Colonic mucosa (tissue), 4 donors: ENCODE measurements around the gene TSPAN9. TPM values are rescaled to one million over a fixed set of nuclear protein-coding genes. Genes with fewer than 3 reads are reported as not detected.

Source experiments
- DNase-seq: peaks from one replicate; pipeline ENCODE4 v3.0.0-alpha.2; 2020
- H3K27ac ChIP-seq: fragments of 200-600 bp; one replicate; pipeline ENCODE4 v1.8.0; 2021
- H3K27me3 ChIP-seq: fragments of 200-600 bp; one replicate; pipeline ENCODE4 v1.8.0; 2021
- H3K36me3 ChIP-seq: fragments of 200-600 bp; one replicate; pipeline ENCODE4 v1.8.0; 2021
- H3K4me1 ChIP-seq: fragments of 200-600 bp; one replicate; pipeline ENCODE4 v1.8.0; 2021; ENCODE audit warnings: mild to moderate bottlenecking
- H3K4me3 ChIP-seq: fragments of 200-600 bp; one replicate; pipeline ENCODE4 v1.8.0; 2021
- H3K9ac ChIP-seq, 2 donors: one replicate each; pipeline ENCODE4 v1.7.0; 2013; ENCODE audit warnings: control low read depth in 2 of 2, low read depth in 2 of 2, low read length in 2 of 2
- H3K9me3 ChIP-seq: fragments of 200-600 bp; one replicate; pipeline ENCODE4 v1.8.0; 2021
- intact Hi-C: fragments of 100-400 bp; cut with DNase I; formaldehyde crosslinking; loops from one replicate; pipeline ENCODE4 v1.14.1; 2022
- total RNA-seq, 2 donors: library from RNA; stranded (reverse); fragmentation: NEBNext Ultra II Directional in 1 of 2; extraction: Animal tissue kit (Norgen Biotek cat#: 25700) in 1 of 2; gene quantifications; one replicate each; pipeline ENCODE4 v1.2.1, GENCODE V29; 2021
- TF ChIP-seq, protein P1 (sequence below): fragments of 200-600 bp; IDR thresholded peaks from one replicate; pipeline ENCODE4 v1.8.0; 2022; ENCODE audit warnings: antibody characterized with exemption, mild to moderate bottlenecking
- donor health status: healthy.
- donor health status: DM: no; HTN: no; CAD: no.
- donor health status: DM: no; HTN: no; CAD: no.

TSPAN9 gene
- total RNA-seq, 2 donors from 2014 or later: 4.7 to 9.9 TPM

DNA sequence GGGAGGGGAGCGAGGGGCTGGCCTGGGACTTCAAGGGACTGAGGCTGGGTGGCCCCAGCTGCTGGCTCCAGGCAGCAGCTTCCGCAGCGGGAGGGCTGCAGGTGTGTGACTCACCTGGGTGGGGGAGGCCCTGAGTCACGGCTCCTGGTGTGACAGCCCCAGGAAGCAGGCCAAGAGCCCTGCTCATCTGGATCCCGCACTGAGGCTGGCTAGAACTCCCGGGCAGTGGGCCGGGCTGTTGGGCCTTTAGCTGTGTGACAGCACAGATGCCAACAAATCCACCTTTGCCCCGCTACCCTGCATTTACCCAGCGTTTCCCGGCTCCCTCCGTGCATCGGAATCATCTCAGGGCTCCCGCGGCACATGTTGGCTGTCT is 233.8 kb downstream of the TSPAN9 start:
- DNase-seq: peak; percentile 42
- TF ChIP-seq, protein P1, sequence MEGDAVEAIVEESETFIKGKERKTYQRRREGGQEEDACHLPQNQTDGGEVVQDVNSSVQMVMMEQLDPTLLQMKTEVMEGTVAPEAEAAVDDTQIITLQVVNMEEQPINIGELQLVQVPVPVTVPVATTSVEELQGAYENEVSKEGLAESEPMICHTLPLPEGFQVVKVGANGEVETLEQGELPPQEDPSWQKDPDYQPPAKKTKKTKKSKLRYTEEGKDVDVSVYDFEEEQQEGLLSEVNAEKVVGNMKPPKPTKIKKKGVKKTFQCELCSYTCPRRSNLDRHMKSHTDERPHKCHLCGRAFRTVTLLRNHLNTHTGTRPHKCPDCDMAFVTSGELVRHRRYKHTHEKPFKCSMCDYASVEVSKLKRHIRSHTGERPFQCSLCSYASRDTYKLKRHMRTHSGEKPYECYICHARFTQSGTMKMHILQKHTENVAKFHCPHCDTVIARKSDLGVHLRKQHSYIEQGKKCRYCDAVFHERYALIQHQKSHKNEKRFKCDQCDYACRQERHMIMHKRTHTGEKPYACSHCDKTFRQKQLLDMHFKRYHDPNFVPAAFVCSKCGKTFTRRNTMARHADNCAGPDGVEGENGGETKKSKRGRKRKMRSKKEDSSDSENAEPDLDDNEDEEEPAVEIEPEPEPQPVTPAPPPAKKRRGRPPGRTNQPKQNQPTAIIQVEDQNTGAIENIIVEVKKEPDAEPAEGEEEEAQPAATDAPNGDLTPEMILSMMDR: no peak
- Histone ChIP-seq H3K9me3 (no peaks in the 10 kb centered on the region), H3K9ac (no peak overlapping the region), H3K36me3 (no peaks in the 10 kb centered on the region), H3K27me3 (no peaks in the 10 kb centered on the region), H3K4me1 (no peaks in the 10 kb centered on the region), H3K27ac (no peak overlapping the region), H3K4me3 (no peak overlapping the region)
- intact Hi-C loops: no loop called here

DNA sequence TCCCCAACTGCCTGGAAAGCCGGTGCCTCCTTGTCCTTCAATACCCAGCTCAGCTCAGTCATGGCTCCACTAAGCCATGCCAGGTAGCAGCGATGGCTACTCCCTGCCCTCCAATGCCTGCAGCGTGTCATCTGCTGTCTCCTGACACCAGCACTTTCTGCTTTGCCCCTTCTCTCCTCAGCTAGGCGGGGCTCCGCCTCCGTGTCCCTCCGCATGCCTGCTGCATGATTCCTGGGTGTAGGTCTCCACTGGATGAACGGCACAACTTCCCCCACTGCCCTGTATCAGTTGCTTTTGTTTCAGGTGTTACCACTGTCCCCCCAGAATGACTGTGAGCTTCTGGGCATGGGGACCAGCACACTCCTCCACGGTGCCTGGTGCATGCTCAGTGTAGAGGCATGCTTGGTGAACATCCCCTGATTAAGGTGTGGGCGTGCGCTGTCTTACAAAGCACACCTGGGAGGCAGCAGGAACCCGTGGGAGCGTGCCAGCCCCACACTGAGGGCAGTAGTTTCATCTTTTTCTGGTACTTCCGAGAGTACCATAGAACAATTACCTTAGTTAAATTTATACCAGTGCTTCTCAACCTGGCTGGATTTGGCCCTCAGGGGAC is 234.4 kb downstream of the TSPAN9 start:
- Histone ChIP-seq H3K4me3 (no peak overlapping the region), H3K9me3 (no peaks in the 10 kb centered on the region), H3K27me3 (no peaks in the 10 kb centered on the region), H3K9ac (no peak overlapping the region), H3K27ac (no peak overlapping the region), H3K4me1 (no peaks in the 10 kb centered on the region), H3K36me3 (no peaks in the 10 kb centered on the region)
- intact Hi-C loops: no loop called here
- DNase-seq: no peak
- TF ChIP-seq, protein P1: no peak

DNA sequence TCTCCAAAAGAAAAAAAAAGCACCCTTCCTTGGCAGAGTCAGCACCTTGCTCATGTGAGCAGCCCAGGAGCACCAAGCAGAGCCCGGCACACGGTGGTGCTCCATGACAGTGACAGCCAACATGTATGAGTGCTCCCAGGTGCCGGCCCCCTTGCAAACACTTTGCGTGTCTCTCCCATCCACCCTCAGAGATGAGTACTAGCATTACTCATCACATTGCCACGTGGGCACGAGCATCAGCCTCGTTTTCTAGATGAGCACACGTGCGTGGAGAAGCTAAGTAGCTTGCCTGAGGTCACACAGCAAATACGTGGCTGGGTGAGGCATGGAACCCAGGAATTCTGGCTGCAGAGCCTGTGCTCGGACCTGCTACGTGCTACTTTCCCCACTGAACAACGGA is 235.9 kb downstream of the TSPAN9 start:
- no peak overlapping the region for H3K27ac ChIP-seq
- no peaks in the 10 kb centered on the region for H3K4me1 ChIP-seq
- TF ChIP-seq, protein P1: no peak
- H3K36me3 ChIP-seq: no peaks in the 10 kb centered on the region
- DNase-seq: no peak
- no peak overlapping the region for H3K4me3 ChIP-seq
- H3K9me3 ChIP-seq: no peaks in the 10 kb centered on the region
- no peaks in the 10 kb centered on the region for H3K27me3 ChIP-seq
- intact Hi-C loops: no loop called here
- no peak overlapping the region for H3K9ac ChIP-seq

DNA sequence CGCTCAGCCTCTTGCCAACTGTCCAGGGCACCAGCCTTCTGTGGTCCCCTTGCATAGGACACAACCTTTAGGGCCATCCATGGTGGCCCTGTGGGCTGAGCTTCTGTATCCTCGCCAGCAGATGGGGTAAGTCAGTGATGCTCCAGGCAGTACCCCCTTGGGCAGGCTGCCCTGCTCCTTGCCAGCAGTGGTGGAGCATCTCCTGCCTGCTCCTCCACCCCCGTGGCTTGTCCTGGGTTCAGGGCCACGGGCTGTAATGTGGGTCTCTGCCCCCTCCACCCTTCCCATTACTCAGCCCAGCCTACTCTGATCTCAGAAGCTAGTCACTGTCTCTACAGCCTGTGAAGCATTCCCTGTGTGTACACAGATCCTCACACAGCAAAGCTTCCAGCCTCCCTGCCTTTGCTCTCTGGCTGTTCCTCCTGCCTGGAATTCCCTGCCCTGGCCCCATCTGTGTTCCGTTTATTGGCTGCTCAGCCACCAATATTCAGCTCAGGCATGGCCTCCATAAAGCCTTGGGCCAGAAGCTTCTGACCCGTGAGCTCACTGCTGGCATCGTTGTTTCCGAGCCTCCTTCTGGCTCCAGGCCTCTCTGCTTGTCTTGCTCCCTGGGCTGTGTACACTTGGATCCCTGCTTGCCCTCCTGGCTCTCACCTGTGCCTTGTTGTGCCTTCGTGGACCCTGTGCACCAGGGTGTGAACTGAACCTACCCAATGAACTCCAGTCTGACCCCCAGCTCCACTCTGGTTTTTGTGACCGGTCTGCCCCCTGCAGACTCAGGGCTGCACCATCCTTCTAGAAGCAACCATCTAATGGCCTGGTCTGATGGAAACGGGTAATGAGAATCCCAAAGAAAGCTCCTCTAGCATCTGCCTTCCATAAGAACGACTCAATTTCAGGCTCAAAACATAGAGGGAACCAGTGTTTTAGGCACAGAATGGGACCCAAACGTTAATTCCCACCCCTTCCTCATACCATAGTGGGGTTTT is 236.8 kb downstream of the TSPAN9 start:
- H3K27me3 ChIP-seq: no peaks in the 10 kb centered on the region
- H3K9ac ChIP-seq: no peak overlapping the region
- H3K9me3 ChIP-seq: no peaks in the 10 kb centered on the region
- no peak overlapping the region for H3K27ac ChIP-seq
- H3K4me3 ChIP-seq: no peak overlapping the region
- no peaks in the 10 kb centered on the region for H3K36me3 ChIP-seq
- H3K4me1 ChIP-seq: no peaks in the 10 kb centered on the region
- intact Hi-C loops: no loop called here
- no peak for DNase-seq
- TF ChIP-seq, protein P1: no peak

DNA sequence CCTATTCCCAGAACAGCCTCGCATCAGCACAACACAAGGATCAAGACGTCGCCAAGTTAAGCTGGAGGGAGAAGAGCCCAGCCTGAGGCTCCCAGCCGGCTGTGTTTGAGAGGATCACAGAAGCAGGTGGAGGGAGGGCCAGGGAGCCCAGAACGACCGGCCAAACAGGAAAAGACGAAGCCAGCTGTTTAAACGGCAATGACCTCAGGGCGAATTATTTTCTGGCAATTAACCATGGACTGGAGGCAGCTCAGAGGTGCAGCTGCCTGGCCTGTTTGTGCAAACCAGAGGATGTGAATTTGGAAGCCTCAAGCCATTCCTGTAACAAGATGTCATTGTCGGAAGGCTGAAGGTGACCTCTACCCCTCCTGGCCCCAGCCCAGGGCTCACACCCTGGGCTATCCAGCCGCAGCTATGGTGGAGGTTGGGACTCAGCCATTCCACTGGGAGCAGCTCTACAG is 238.1 kb downstream of the TSPAN9 start:
- intact Hi-C loops: no loop called here
- no peak overlapping the region for H3K9ac ChIP-seq
- no peak overlapping the region for H3K4me3 ChIP-seq
- H3K27me3 ChIP-seq: no peaks in the 10 kb centered on the region
- H3K9me3 ChIP-seq: no peaks in the 10 kb centered on the region
- TF ChIP-seq, protein P1: no peak
- no peak overlapping the region for H3K27ac ChIP-seq
- H3K36me3 ChIP-seq: no peaks in the 10 kb centered on the region
- no peak for DNase-seq
- no peaks in the 10 kb centered on the region for H3K4me1 ChIP-seq
